IPS-18c (cell line): ENCODE data around the gene LTB4R2.

ENCODE experiments used
- H3K4me3 ChIP-seq: 2 replicates; pipeline ENCODE4 v1.7.0; 2013; ENCODE audit warnings: low read depth, mild to moderate bottlenecking, low read length, moderate library complexity; ENCODE audit not compliant: insufficient read depth
- H3K9me3 ChIP-seq: one replicate; pipeline ENCODE4 v1.6.1; 2013; ENCODE audit warnings: mild to moderate bottlenecking, low read length, moderate library complexity; ENCODE audit not compliant: control insufficient read depth, insufficient read depth

LTB4R2 gene, protein sequence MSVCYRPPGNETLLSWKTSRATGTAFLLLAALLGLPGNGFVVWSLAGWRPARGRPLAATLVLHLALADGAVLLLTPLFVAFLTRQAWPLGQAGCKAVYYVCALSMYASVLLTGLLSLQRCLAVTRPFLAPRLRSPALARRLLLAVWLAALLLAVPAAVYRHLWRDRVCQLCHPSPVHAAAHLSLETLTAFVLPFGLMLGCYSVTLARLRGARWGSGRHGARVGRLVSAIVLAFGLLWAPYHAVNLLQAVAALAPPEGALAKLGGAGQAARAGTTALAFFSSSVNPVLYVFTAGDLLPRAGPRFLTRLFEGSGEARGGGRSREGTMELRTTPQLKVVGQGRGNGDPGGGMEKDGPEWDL

GRCh38 chr14:24309538-24310264, at the start of gene LTB4R2:
Gene LTB4R2, plus strand, starts transcription at chr14:24310140. Its CDS starts 525 bp downstream, at chr14:24310665.
- no peak within 1 kb of the TSS for H3K4me3 ChIP-seq
- H3K9me3 ChIP-seq = no peaks in the 10 kb centered on the region

- Histone ChIP-seq H3K4me3 (no peak overlapping the region), H3K9me3 (no peaks in the 10 kb centered on the region)
Measured at GRCh38 chr14:24260780-24261157, 49.2 kb upstream of the LTB4R2 start.

- H3K9me3 ChIP-seq = no peaks in the 10 kb centered on the region
Measured at GRCh38 chr14:24261256-24261968, 48.5 kb upstream of the LTB4R2 start.

GRCh38 chr14:24261969-24262327, 48.0 kb upstream of the LTB4R2 start:
- H3K9me3 ChIP-seq = no peaks in the 10 kb centered on the region
- no peak overlapping the region for H3K4me3 ChIP-seq

More at GRCh38 chr14:24261256-24261968, 48.5 kb upstream of the LTB4R2 start:
- no peak overlapping the region for H3K4me3 ChIP-seq

GRCh38 chr14:24262821-24263733, 46.9 kb upstream of the LTB4R2 start, which contains the start of gene TGM1:
Gene TGM1, minus strand, starts transcription at chr14:24263177. Its CDS starts 825 bp downstream, at chr14:24262352.
- Histone ChIP-seq H3K4me3 (no peak within 1 kb of the TSS), H3K9me3 (no peaks in the 10 kb centered on the region)

DNA sequence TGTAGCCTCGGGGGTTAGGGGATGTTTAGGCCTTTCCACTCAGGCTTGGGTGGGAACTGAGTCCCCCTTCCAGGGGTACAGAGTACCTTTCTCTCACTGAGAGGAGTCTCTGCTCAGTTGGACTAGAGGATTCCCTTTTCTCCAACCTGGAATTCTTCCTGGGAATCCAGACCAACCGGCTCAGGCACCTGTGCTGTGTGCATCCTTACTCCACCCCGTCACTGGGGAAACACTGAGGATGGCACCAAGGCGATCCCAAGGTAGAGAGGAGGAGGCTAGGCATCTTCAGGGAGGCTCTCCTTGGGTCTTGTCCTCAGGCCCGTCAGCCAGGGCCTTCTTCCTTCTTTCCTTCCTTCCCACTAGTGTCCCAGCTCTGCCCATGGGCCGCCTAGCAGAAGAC, 46.1 kb upstream of the LTB4R2 start:
- Histone ChIP-seq H3K9me3 (no peaks in the 10 kb centered on the region), H3K4me3 (no peak overlapping the region)

DNA sequence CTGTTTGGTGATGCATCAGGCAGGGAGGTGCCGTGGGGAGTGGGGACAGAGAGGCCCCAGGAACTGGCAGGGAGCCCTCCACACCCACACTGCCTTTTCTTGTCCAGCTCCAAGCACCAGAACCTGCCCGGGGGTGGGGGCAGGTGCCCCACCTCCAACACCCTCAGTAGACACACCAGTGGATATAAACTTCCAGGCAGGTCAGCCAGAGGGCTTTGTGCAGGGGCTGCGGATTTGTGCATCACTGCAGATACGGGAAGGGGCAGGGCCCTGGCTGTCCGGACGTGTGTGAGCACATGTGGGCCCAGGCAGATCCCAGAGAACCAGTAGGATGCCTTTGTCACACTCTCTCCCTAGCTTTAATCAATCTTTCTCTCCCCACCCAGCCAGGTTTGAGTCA, 45.6 kb upstream of the LTB4R2 start:
- Histone ChIP-seq H3K9me3 (no peaks in the 10 kb centered on the region), H3K4me3 (no peak overlapping the region)

GRCh38 chr14:24266344-24267244, 43.3 kb upstream of the LTB4R2 start:
- Histone ChIP-seq H3K9me3 (no peaks in the 10 kb centered on the region), H3K4me3 (no peak overlapping the region)

DNA sequence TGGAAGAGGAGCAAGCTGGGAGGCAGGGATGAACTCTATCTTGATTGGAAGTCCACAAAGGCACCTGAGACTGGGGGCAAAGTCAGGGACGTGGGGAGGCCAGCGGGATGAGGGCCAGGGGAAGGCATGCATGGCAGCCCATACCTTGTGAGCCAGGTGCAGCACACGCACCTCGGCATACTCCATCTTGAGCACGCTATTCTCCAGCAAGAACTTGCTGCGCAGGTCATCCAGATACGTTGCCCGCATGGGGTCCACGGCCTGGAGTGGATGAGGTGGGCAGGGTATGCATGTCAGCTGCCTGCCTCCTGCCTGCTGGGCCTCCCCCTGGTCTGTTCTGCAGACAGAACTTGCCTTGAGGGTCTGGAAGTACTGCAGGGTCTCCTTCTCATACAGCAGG, 42.4 kb upstream of the LTB4R2 start:
- Histone ChIP-seq H3K4me3 (no peak overlapping the region), H3K9me3 (no peaks in the 10 kb centered on the region)

DNA sequence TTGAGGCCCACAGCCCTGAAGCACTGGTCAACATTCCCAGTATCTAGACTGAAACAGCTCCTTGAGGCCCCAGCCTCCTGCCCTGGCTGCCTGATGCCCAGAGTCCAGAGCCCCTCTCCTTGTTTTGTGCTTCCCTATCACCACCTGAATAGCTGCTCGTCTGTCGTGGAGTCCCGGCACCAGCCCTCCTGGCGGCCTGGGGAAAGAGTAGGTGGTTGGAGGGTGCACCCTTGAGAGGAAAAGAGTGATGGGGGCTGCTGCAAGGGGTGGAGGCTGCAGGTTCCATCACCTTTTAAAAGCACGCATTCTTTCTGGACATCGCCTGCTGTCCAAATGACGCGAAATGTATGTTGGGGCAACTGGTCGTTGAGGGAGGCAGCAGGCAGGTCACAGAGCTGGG, 41.7 kb upstream of the LTB4R2 start:
- no peaks in the 10 kb centered on the region for H3K9me3 ChIP-seq
- no peak overlapping the region for H3K4me3 ChIP-seq

DNA sequence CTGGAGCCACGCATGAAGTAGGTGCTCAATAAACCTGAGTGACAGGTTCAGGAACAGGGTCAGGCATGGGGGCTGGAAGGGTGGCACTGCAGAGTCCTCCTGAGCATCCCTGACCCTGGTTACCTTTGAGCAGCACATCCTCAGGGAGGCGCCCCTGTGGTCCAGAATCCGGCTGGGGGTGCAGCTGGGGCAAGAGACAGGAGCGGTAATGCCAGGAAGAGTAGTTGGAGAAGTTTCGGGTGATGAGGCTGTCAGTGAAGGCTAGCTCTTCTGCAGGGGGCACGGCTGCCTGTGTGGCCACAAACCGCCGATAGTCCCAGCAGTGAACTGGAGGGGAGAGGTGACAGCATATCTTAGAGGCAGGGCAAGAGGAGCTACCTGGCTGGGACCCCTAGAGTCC, 40.6 kb upstream of the LTB4R2 start:
- Histone ChIP-seq H3K4me3 (no peak overlapping the region), H3K9me3 (no peaks in the 10 kb centered on the region)

- Histone ChIP-seq H3K9me3 (no peaks in the 10 kb centered on the region), H3K4me3 (no peak overlapping the region)
Measured at GRCh38 chr14:24269910-24270536, 39.9 kb upstream of the LTB4R2 start.

- H3K9me3 ChIP-seq = no peaks in the 10 kb centered on the region
- peak overlapping the region; percentile 70 for H3K4me3 ChIP-seq
Measured at GRCh38 chr14:24270537-24271133, 39.3 kb upstream of the LTB4R2 start.

DNA sequence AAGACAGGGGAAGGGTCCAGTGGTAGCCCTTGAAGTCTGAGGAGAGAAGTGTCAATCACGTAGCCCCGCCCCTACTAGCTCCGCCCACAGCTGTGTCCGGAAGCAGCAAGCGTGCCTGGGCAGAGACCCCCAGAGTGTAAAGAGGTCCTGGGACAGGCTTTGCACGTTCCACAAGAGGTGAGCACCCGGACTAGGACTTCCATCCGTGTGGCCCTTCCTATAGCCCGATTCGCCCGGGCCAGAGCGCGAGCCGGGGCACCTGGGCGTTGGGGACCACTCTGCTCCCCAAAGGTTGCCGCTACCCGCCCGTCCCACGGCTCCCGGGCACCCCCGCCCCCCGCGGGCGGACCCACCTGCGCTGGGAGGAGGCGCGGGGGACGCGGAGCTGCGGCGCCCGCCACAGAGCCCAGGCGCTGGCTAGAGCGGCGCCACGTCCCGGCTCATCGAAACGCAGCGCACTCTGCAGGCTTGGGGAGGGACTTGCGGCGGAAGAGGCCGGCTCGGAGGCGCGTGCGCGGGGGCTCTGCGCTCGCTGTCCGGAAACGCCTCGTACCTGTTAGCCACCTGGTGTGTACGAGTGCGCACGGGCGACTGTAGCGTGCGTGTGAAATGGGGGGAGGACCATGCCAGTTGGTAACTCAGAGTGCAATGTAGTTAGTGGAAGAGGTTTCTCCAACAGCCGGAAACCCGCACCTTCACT, 38.7 kb upstream of the LTB4R2 start, which contains the start of gene RABGGTA:
TSS of gene RABGGTA (minus strand) at position 464 of the 700 bp plus-strand sequence. CDS start 482 bp downstream, outside the sequence.
- no peaks in the 10 kb centered on the region for H3K9me3 ChIP-seq
- H3K4me3 ChIP-seq = peak within 1 kb of the TSS; percentile 70

GRCh38 chr14:24271834-24272263, 38.1 kb upstream of the LTB4R2 start:
- Histone ChIP-seq H3K9me3 (no peaks in the 10 kb centered on the region), H3K4me3 (peak overlapping the region; percentile 70)
